WTC11 (cell line): Measurements from ENCODE around the gene ADISSP. TPM values are rescaled to one million over a fixed set of nuclear protein-coding genes. Genes with fewer than 3 reads are reported as not detected.
A peak's percentile ranks its signal among the peaks of the same experiment; 100 is the strongest.

Experiments
- ATAC-seq: fragments of 200-7000 bp; cut with Tn5 transposase; 2 replicates; pipeline ENCODE4 v1.10.0; 2021; ENCODE audit warnings: mild to moderate bottlenecking, moderate library complexity
- CTCF ChIA-PET: fragments of 300-600 bp; sonication (Branson Sonifier 250); formaldehyde crosslinking; loops from one replicate; lab custom pipeline; 2021; ENCODE audit warnings: antibody characterized with exemption; lab: Charles Lee
- POLR2A ChIA-PET: fragments of 350-600 bp; sonication (Branson Sonifier 250); formaldehyde crosslinking; loops from one replicate; lab custom pipeline; 2021; ENCODE audit warnings: antibody characterized with exemption; lab: Charles Lee
- DNase-seq: peaks from one replicate; pipeline ENCODE4 v3.0.0; 2021; ENCODE audit warnings: low spot score
- H3K27ac Mint-ChIP-seq: 2 replicates; pipeline ENCODE4 v1.8.0; 2021; ENCODE audit warnings: mixed read lengths
- H3K27me3 Mint-ChIP-seq: 2 replicates; pipeline ENCODE4 v1.8.0; 2021; ENCODE audit warnings: low read depth, mild to moderate bottlenecking, moderate library complexity, mixed read lengths
- H3K36me3 Mint-ChIP-seq: 2 replicates; pipeline ENCODE4 v1.8.0; 2021; ENCODE audit warnings: mixed read lengths
- H3K4me1 Mint-ChIP-seq: 2 replicates; pipeline ENCODE4 v1.8.0; 2022; ENCODE audit warnings: mixed read lengths
- H3K4me3 Mint-ChIP-seq: 2 replicates; pipeline ENCODE4 v1.8.0; 2021; ENCODE audit warnings: mild to moderate bottlenecking, moderate library complexity, mixed read lengths
- H3K9me3 Mint-ChIP-seq: 2 replicates; pipeline ENCODE4 v1.8.0; 2021; ENCODE audit warnings: mixed read lengths
- E2F5 ChIP-seq: sonication (generic); formaldehyde crosslinking; IDR thresholded peaks from 2 replicates; pipeline ENCODE4 v1.8.1; 2022; ENCODE audit warnings: mild to moderate bottlenecking, moderate library complexity, missing genetic modification reagents
- ETV6 ChIP-seq: sonication (generic); formaldehyde crosslinking; IDR thresholded peaks from 2 replicates; pipeline ENCODE4 v1.8.1; 2022; ENCODE audit warnings: mild to moderate bottlenecking, missing genetic modification reagents
- FOXK1 ChIP-seq: sonication (generic); formaldehyde crosslinking; IDR thresholded peaks from 2 replicates; pipeline ENCODE4 v1.8.0; 2022; ENCODE audit warnings: mild to moderate bottlenecking, moderate library complexity, missing genetic modification reagents
- HMGA2 ChIP-seq: fragments of 250-450 bp; sonication (Bioruptor Pico); IDR thresholded peaks from 2 replicates; pipeline ENCODE4 v1.4.0; 2021; ENCODE audit warnings: mild to moderate bottlenecking, moderate library complexity
- HMGXB4 ChIP-seq: sonication (generic); formaldehyde crosslinking; IDR thresholded peaks from 2 replicates; pipeline ENCODE4 v1.8.1; 2023; ENCODE audit warnings: mild to moderate bottlenecking, moderate library complexity, missing genetic modification reagents
- NR3C1 ChIP-seq: sonication (generic); formaldehyde crosslinking; conservative IDR thresholded peaks from 2 replicates; pipeline ENCODE4 v1.8.1; 2023; ENCODE audit warnings: low read depth, mild to moderate bottlenecking, missing genetic modification reagents
- TEAD4 ChIP-seq: sonication (generic); formaldehyde crosslinking; IDR thresholded peaks from 2 replicates; pipeline ENCODE4 v1.8.0; 2022; ENCODE audit warnings: mild to moderate bottlenecking, missing genetic modification reagents
- ZNF121 ChIP-seq: sonication (generic); formaldehyde crosslinking; IDR thresholded peaks from 2 replicates; pipeline ENCODE4 v1.8.0; 2023; ENCODE audit warnings: missing genetic modification reagents
- ZNF263 ChIP-seq: sonication (generic); formaldehyde crosslinking; IDR thresholded peaks from 2 replicates; pipeline ENCODE4 v1.8.1; 2022; ENCODE audit warnings: low read depth, mild to moderate bottlenecking, moderate library complexity, missing genetic modification reagents
- ZNF416 ChIP-seq: fragments of 250-450 bp; sonication (Bioruptor Pico); IDR thresholded peaks from 2 replicates; pipeline ENCODE4 v1.9.0; 2021; ENCODE audit warnings: mild to moderate bottlenecking, inconsistent platforms
- ZNF671 ChIP-seq: fragments of 250-450 bp; sonication (Bioruptor Pico); IDR thresholded peaks from 2 replicates; pipeline ENCODE4 v1.8.0; 2021; ENCODE audit warnings: mild to moderate bottlenecking
- total RNA-seq: library from RNA; stranded (reverse); gene quantifications from 3 replicates; pipeline ENCODE4 v1.2.3, GENCODE V29; 2021
- TF ChIP-seq, protein P1 (sequence below): sonication (generic); formaldehyde crosslinking; IDR thresholded peaks from 2 replicates; pipeline ENCODE4 v1.8.0; 2022; ENCODE audit warnings: mild to moderate bottlenecking, missing genetic modification reagents
- TF ChIP-seq, protein P2 (sequence below): sonication (generic); formaldehyde crosslinking; IDR thresholded peaks from 2 replicates; pipeline ENCODE4 v1.8.0; 2023; ENCODE audit warnings: mild to moderate bottlenecking, missing genetic modification reagents
- TF ChIP-seq, protein P3 (sequence below): sonication (generic); formaldehyde crosslinking; IDR thresholded peaks from 2 replicates; pipeline ENCODE4 v1.8.1; 2022; ENCODE audit warnings: low read depth, mild to moderate bottlenecking, moderate library complexity, missing genetic modification reagents, borderline replicate concordance

ADISSP gene
- total RNA-seq, 1 experiment from 2014 or later, result 129 TPM

GRCh38 chr20:3763671-3764601, 3.6 kb downstream of the ADISSP start (continued):
- TF ChIP-seq, protein P1, sequence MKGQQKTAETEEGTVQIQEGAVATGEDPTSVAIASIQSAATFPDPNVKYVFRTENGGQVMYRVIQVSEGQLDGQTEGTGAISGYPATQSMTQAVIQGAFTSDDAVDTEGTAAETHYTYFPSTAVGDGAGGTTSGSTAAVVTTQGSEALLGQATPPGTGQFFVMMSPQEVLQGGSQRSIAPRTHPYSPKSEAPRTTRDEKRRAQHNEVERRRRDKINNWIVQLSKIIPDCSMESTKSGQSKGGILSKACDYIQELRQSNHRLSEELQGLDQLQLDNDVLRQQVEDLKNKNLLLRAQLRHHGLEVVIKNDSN (CRISPR knock-in tag), result no peak
- no peak for TF ChIP-seq TEAD4 (CRISPR knock-in tag)
- TF ChIP-seq, protein P2, sequence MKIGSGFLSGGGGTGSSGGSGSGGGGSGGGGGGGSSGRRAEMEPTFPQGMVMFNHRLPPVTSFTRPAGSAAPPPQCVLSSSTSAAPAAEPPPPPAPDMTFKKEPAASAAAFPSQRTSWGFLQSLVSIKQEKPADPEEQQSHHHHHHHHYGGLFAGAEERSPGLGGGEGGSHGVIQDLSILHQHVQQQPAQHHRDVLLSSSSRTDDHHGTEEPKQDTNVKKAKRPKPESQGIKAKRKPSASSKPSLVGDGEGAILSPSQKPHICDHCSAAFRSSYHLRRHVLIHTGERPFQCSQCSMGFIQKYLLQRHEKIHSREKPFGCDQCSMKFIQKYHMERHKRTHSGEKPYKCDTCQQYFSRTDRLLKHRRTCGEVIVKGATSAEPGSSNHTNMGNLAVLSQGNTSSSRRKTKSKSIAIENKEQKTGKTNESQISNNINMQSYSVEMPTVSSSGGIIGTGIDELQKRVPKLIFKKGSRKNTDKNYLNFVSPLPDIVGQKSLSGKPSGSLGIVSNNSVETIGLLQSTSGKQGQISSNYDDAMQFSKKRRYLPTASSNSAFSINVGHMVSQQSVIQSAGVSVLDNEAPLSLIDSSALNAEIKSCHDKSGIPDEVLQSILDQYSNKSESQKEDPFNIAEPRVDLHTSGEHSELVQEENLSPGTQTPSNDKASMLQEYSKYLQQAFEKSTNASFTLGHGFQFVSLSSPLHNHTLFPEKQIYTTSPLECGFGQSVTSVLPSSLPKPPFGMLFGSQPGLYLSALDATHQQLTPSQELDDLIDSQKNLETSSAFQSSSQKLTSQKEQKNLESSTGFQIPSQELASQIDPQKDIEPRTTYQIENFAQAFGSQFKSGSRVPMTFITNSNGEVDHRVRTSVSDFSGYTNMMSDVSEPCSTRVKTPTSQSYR (CRISPR knock-in tag), result no peak

DNA sequence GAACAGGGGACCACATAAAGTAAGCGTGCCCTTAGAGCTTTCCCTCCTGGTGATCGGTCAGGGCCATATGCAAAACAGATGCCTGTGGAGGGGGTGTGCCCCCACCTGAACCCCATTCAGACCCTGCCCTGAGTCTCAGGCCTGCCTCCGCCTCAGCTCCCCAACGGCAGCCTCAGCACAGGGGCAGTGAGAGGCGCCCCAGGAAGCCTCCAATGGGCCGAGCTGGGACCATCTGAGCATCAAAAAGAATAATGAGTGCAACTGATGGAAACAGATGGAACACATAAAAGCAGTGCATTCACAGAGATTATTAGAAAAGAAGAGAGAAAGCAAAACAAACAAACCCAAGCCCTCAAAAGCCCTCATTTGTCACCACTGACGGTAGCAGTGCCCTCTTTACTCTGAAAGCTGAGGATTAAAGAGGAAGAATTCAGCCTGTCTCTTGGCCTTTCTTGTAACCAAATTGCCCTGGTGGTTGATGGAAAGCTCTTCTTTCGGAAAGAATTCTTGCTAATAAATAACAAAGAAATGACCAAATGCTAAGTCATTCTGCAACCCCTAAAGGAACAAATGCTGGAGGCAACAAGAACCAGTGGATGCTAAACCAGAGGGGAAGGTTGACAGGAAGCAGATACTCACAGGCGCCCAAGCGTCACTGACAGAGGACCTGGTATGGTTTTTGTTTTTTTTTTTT, 6.8 kb downstream of the ADISSP start:
- peak overlapping the region; percentile 57; the same call in 1 of the 2 replicates for H3K27ac Mint-ChIP-seq
- TF ChIP-seq HMGXB4 (no peak), TEAD4 (CRISPR knock-in tag) (no peak), ZNF416 (CRISPR knock-in tag) (no peak), ETV6 (CRISPR knock-in tag) (no peak)
- TF ChIP-seq, all 79 proteins: peak for 0
- Mint-ChIP-seq H3K27me3 (no peaks in the 10 kb centered on the region), H3K36me3 (peaks cover 19% of the 10 kb centered on the region), H3K4me3 (no peak overlapping the region), H3K4me1 (peaks cover 2% of the 10 kb centered on the region; the same call in 1 of the 2 replicates), H3K9me3 (no peaks in the 10 kb centered on the region)
- no peak for DNase-seq
- no peak for ATAC-seq
- ChIA-PET CTCF (interaction anchor here (0.6 to 3.5 kb wide), 6 partner anchors 8 to 20 kb away, joined by 3 to 23 read pairs (median 4); partner anchors contain the start of gene SPEF1), POLR2A (interaction anchor here (0.6 kb wide), 1 partner anchor 439 kb away, joined by 3 read pairs; no protein-coding TSS in a partner anchor)

DNA sequence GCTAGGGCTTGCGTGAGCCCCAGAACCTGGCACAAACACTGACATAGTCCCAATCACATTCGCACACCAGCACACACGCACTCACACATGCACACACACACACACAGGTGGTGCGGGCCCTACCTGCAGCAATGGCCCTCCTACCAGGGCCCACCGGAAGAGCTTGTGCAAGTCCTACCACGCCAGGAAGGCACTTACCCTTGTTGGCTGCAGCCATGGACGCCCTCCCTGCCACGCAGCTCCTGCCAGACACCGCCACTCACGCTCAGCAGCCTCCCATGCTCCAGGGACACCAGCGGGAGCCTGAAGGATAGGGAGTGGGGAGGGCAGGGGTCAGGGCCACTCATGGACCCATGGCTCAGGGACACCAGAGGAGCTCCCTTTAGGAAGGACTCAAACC, 7.7 kb downstream of the ADISSP start:
- H3K27ac Mint-ChIP-seq, result peak overlapping the region; percentile 4; the same call in 1 of the 2 replicates
- ChIA-PET CTCF (interaction anchor here (0.6 to 3.5 kb wide), 5 partner anchors 9 to 61 kb away, joined by 3 to 23 read pairs (median 3); partner anchors contain the start of genes AP5S1 and SPEF1), POLR2A (no interaction called here)
- DNase-seq (no peak), ATAC-seq (no peak)
- no peaks in the 10 kb centered on the region for H3K27me3 Mint-ChIP-seq
- no peak overlapping the region for H3K4me3 Mint-ChIP-seq
- H3K9me3 Mint-ChIP-seq, result no peaks in the 10 kb centered on the region
- H3K4me1 Mint-ChIP-seq, result peaks cover 2% of the 10 kb centered on the region; the same call in 1 of the 2 replicates
- H3K36me3 Mint-ChIP-seq, result peaks cover 19% of the 10 kb centered on the region
- TF ChIP-seq ZNF263 (CRISPR knock-in tag), result no peak
- TF ChIP-seq FOXK1, result no peak
- no peak for TF ChIP-seq ZNF416 (CRISPR knock-in tag)
- no peak for TF ChIP-seq NR3C1 (CRISPR knock-in tag)
- TF ChIP-seq HMGA2, result no peak
- TF ChIP-seq, protein P3, sequence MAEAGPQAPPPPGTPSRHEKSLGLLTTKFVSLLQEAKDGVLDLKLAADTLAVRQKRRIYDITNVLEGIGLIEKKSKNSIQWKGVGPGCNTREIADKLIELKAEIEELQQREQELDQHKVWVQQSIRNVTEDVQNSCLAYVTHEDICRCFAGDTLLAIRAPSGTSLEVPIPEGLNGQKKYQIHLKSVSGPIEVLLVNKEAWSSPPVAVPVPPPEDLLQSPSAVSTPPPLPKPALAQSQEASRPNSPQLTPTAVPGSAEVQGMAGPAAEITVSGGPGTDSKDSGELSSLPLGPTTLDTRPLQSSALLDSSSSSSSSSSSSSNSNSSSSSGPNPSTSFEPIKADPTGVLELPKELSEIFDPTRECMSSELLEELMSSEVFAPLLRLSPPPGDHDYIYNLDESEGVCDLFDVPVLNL, result no peak
- no peak for TF ChIP-seq ZNF121 (CRISPR knock-in tag)
- TF ChIP-seq E2F5 (CRISPR knock-in tag), result no peak
- no peak for TF ChIP-seq ZNF671 (CRISPR knock-in tag)
